ENCODE data around the gene SMARCA2.

DNA sequence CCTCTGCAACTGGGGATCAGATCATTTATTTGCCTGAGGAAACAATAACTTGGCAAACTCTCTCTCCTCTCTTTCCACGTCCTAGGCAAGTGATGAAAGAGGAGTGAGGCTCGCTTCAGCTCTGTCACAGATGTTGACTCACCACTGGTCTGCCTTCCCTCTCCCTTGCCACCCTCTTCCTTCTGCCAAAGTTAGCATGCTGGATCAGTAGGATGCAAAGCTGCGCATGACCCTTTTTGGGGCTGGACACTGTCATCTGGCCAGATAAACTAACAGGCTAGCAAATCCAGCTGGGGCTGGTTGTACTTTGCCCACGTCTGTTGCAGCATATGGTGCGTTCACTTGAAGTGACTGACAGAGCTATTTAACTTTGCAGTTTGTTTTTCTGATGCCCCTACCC lies 36.2 kb upstream of the SMARCA2 start:
- TF ChIP-seq KDM5B (IDR thresholded peaks at IDR 0.05; ENCODE audit: insufficient replicate concordance, low read depth, low read length) = no peak
- no peak for TF ChIP-seq MTA2 (IDR thresholded peaks at IDR 0.05; ENCODE audit: low read depth)
- no peak for TF ChIP-seq NFE2L1 (tag; IDR thresholded peaks at IDR 0.05; ENCODE audit: borderline replicate concordance, low read depth)
- TF ChIP-seq, protein P1, sequence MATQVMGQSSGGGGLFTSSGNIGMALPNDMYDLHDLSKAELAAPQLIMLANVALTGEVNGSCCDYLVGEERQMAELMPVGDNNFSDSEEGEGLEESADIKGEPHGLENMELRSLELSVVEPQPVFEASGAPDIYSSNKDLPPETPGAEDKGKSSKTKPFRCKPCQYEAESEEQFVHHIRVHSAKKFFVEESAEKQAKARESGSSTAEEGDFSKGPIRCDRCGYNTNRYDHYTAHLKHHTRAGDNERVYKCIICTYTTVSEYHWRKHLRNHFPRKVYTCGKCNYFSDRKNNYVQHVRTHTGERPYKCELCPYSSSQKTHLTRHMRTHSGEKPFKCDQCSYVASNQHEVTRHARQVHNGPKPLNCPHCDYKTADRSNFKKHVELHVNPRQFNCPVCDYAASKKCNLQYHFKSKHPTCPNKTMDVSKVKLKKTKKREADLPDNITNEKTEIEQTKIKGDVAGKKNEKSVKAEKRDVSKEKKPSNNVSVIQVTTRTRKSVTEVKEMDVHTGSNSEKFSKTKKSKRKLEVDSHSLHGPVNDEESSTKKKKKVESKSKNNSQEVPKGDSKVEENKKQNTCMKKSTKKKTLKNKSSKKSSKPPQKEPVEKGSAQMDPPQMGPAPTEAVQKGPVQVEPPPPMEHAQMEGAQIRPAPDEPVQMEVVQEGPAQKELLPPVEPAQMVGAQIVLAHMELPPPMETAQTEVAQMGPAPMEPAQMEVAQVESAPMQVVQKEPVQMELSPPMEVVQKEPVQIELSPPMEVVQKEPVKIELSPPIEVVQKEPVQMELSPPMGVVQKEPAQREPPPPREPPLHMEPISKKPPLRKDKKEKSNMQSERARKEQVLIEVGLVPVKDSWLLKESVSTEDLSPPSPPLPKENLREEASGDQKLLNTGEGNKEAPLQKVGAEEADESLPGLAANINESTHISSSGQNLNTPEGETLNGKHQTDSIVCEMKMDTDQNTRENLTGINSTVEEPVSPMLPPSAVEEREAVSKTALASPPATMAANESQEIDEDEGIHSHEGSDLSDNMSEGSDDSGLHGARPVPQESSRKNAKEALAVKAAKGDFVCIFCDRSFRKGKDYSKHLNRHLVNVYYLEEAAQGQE (IDR thresholded peaks at IDR 0.05; ENCODE audit: borderline replicate concordance) = no peak
- TF ChIP-seq, protein P1 (CRISPR knock-in tag; IDR thresholded peaks at IDR 0.05; ENCODE audit: low read depth) = no peak
- TF ChIP-seq CREM (IDR thresholded peaks at IDR 0.05; ENCODE audit: low read depth) = no peak
- TF ChIP-seq ZBTB11 (CRISPR knock-in tag; IDR thresholded peaks at IDR 0.05) = no peak
- no peak for TF ChIP-seq ZNF644 (tag; IDR thresholded peaks at IDR 0.05; ENCODE audit: low read depth)
- no peak for TF ChIP-seq ELF1 (tag; IDR thresholded peaks at IDR 0.05)
- TF ChIP-seq BRCA1 (IDR thresholded peaks at IDR 0.05) = no peak
- TF ChIP-seq BRCA1 (CRISPR knock-in tag; IDR thresholded peaks at IDR 0.05) = no peak
- no peak for TF ChIP-seq ATF7 (IDR thresholded peaks at IDR 0.05)
- no peak for TF ChIP-seq GATA2 (CRISPR knock-in tag; IDR thresholded peaks at IDR 0.05)
- TF ChIP-seq KLF13 (tag; IDR thresholded peaks at IDR 0.05; ENCODE audit: borderline replicate concordance, low read depth) = no peak
- no peak for TF ChIP-seq TCF3 (CRISPR knock-in tag; IDR thresholded peaks at IDR 0.05)

Measured in K562 (cell line).